HuH-7.5 (cell line): ENCODE measurements around the gene VAMP1.
"Not testable (repeated sequence)": the region's sequence is repeated elsewhere in the genome, so short reads cannot be mapped to it uniquely, and the experiment has no call there.

Experiments used
- DNase-seq: peaks from one replicate; pipeline ENCODE4 v3.0.0; 2011; ENCODE audit warnings: low spot score

The VAMP1 gene, protein sequence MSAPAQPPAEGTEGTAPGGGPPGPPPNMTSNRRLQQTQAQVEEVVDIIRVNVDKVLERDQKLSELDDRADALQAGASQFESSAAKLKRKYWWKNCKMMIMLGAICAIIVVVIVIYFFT

DNA sequence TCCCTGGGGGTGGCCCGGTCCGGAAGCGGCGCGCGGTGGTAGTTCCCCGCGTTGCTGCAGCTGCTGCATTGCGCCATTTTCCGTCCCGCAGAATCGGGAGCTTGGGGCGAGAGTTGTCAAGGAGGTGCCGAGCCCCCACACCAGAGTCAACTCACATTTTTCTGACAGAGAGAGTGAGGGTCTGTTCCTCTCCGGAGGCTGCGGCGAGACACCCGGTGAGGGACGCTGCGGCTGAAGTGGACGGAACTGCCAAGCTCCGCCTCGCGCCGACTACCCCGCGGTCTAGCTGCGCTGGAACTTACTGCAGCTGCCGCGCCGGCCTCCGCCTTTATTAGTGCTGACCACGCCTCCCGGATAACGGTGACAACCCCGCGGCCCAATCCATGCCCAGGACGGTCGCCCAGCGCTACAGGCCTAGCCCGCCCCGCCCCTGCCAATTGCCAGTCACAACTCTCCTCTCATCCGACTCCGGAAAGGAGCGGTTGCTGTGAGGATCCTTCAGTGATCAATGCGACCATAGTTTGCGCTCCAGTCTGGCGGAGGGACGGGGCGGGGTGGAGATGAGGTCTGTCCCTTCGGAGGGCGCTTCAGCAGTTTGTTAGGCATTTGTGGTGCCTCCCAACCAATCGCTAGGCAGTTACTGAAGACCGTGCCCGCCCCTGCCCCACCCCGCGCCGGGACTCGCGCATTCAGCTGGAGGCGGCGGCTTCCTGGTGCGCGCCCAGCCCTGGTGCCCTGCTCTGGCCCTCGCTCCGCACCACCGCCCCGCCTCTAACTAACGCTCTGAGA lies at the start of gene VAMP1:
VAMP1 (minus strand) TSS at position 303 of the 789 bp plus-strand sequence; CDS start at position 157, 146 bp downstream.
- DNase-seq: peak; percentile 96

DNA sequence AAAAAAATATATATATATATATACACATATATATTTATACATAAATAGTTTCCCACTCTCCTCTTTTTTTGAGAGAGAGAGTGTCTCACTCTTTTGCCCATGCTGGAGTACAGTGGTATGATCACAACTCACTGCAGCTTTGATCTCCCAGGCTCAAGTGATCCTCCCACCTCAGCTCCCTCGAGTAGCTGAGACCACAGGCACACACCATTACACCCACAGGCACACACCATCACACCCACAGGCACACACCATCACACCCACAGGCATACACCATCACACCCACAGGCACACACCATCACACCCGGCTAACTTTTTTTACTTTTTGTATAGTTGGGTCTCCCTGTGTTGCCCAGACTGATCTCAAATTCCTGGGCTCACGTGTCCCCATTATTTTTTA lies 49.7 kb upstream of the VAMP1 start:
- no peak for DNase-seq

DNA sequence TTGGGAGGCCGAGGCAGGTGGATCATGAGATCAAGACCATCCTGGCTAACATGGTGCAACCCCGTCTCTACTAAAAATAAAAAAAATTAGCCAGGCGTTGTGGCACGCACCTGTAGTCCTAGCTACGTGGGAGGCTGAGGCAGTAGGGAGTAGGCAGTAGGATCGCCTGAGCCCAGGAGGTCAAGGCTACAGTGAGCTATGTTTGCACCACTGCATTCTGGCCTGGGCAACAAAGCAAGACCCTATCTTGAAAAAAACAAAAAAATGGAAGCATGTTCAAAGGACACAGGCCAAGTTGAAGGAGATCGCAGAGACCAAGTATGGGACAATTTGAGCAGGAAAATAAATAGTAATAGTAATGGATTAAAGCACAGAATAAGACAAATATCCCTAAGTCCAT lies 37.6 kb upstream of the VAMP1 start:
- no peak for DNase-seq

DNA sequence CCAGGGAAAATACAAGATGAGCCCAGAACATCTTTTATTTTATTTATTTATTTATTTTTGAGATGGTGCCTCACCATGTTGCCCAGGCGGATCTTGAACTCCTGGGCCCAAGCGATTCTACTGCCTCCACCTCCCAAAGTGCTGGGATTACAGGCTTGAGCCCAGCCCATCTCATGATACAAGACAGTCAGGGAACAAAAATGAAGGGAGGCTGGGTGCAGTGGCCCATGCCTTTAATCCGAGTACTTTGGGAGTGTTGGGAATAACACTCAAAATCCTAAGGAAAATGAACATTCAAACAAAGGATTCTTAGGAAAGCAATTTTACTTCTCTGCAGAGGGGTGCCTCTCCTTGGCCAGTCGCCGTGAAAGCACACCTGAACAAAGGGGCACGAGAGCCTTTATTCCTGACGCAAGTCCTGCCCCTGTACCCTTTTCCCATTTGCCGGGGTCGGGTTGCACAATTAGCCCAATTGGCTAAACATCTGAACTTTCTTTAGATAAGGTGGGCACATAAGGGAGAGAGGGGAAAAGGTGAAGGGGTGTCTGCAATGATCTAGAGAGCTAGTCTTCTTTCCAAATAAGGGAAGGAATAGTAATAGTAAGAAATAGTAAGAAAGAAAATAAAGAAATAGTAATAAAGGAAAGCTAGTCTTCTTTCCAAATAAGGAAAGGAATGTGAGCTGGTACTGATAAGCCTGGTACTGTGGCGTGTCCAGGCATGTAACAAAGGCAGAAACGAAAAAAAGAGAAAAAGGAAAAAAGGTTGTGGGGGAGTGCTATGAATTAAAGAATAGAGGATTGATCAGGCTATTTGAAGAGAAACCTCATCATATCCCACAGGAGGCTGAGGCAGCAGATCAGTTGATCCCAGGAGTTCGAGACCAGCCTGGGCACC lies 36.9 kb upstream of the VAMP1 start:
- DNase-seq: no peak

DNA sequence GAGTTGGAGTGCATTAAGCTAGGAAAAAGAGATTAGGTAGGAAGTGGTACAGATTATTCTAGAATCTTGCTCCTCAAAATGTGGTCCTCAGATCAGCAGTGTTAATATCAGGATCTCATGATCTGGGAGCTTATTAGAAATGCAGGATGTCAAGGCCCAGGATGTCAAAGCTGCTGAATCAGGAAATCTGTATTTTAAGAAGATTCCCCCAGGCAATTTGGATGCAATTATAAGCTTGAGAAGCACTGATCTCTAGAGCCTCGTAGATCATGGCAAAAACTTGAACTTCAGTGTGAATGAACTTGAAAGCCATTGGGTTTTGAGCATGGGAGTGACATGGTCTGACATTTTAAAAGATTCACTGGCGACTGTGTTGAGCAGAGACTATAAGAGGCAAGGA lies 30.0 kb upstream of the VAMP1 start:
- no peak for DNase-seq

DNA sequence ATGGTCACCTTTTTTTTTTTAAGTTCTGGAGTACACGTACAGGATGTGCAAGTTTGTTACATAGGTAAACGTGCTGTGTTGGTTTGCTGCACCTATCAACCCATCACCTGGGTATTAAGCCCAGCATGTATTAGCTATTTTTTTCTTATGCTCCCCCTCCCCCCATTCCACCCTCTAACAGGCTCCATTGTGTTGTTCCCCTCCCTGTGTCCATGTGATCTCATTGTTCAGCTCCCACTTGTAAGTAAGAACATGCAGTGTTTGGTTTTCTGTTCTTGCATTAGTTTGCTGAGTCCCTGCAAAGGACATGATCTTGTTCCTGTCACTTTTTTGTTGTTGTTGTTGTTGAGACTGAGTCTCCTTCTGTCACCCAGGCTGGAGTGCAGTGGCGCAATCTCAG lies 26.8 kb upstream of the VAMP1 start:
- DNase-seq: not testable (repeated sequence)

DNA sequence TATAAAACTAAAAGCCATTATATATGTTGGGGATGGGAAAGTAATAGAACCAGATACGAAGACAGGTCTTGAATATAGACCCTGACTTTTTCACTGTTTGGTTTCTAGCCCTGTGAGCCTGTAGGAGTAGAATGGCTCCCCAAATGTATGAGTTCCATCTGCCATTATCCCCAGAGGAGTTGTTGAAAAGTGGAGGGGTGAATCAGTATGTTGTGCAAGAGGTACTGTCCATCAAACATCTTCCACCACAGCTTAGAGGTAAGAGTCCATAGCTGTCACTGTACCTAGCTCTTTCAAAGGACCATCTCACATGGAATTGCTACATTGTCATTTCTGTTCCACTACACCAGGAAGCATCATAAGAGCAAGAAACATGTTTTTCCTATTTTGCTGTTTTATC lies 24.5 kb upstream of the VAMP1 start:
- DNase-seq: no peak

DNA sequence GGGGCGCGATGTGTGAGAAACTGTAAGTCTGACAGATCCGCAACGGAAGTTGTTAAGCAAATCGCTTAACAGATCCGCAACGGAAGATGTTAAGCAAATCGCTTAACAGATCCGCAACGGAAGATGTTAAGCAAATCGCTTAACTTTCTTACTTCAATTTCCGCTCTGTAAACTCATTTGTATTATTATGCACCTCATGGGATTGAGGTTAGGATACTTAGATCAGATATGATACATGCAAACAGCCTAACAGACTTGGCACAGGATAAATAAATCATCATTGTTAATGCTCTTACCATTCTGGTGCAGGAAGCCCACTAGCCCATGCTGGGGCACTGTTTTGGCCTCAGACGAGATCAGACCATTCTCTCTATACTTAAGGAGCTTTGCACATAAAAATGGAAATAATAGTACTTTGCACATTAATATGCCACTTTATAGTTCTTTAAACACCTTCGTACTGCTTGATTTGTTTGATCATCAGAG lies 23.8 kb upstream of the VAMP1 start:
- no peak for DNase-seq

DNA sequence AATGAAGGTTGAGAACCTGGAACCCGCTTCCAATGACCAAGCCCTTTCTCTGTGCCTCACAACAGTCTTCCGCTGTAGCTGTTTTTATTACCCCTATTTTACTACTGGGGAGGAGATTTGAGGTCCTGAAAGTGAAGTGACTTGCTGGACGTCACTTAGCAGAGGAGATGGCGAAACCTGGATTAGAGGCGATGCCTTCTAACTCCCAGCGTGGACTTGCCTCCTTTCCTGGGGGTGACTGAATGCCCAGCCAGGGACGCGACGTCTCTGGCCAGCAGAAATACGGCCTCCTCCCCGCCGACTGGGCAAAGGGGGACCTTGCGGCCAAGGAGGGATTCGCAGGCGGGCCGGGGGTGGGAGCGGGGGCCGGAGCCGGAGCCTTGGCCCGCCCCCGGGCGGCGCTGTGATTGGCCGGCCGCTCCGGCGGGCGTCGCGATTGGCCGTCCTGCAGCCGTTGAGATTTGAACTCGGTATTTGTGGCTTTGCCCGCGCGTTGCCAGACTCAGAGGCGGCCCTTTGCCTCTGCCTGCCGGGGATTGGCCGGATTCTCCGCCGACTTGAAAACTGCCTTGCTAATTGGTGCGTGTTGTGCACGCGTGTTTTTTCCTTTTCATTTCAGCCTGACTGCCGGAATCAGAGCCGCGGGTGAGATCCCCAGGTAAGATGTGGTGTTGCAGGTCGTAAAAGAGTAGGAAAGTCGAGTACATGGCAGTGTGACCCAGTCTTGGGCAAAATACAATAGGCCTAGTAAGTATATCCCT lies 23.2 kb upstream of the VAMP1 start, which contains the start of gene NCAPD2:
NCAPD2 (plus strand) TSS at position 606 of the 761 bp plus-strand sequence. CDS start 997 bp downstream, outside the sequence.
- DNase-seq: peak; percentile 90

DNA sequence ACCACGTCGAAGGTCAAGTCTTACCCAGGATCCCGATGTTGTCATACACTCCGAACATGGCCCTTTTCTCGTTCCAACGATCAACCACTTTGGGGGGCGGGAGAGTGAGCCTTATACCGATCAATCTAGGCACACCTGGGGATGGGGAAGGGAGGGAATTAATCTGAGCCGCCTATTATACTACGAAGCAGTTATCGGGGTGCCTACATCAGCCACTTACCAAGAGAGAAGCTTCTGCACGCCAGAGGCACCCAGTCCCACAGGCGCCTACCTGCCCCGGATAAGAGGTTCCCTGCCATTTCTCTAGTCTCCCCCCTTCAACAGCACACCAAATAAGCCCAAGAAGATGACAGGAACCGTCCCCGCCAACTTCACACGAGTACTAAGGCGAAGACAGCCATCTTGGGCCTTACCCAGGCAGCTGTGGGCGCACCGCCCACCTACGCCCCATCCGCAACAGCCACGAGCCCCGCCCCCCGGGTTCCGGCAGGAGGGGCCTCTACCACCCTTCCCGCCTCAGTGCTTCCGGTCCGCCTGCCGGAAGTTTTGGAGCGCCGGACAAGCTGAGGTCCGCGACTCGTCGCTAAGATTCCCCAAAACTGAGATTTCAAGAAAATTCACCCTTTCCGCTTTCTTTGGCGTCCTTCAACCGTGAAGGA lies 22.5 kb upstream of the VAMP1 start, which contains the start of gene MRPL51:
MRPL51 (minus strand) TSS at position 425 of the 659 bp plus-strand sequence; CDS start at position 299, 126 bp downstream.
- peak; percentile 88 for DNase-seq

DNA sequence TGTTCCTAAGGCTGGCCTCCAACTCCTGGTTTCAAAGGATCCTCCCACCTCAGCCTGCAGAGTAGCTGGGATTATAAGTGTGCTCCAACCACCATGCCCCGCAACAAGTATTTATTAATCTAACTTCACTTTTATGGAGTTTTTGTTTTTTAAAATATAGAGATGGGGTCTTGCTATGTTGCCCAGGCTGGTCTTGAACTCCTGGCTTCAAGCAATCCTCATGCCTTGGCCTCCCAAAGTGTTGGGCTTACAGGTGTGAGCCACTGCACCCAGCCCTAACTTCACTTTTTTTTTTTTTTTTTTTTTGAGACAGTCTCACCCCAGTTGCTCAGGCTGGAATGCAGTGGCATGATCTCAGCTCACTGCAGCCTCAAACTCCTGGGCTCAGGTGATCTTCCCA lies 20.2 kb upstream of the VAMP1 start:
- not testable (repeated sequence) for DNase-seq

DNA sequence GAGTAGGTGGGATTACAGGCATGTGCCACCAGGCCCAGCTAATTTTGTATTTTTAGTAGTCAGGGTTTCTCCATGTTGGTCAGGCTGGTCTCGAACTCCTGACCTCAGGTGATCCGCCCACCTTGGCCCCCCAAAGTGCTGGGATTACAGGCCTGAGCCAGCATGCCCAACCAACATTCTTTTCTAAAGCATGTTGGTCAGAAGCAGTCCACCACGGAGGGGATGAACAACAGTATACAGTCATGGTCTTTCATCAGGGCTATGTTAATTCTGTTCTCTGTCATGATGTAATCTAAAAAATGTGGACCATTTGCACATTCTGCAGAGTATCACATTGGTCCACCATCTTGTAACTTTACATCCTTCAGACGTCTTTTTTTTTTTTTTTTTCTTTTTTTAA lies 19.0 kb upstream of the VAMP1 start:
- no peak for DNase-seq

DNA sequence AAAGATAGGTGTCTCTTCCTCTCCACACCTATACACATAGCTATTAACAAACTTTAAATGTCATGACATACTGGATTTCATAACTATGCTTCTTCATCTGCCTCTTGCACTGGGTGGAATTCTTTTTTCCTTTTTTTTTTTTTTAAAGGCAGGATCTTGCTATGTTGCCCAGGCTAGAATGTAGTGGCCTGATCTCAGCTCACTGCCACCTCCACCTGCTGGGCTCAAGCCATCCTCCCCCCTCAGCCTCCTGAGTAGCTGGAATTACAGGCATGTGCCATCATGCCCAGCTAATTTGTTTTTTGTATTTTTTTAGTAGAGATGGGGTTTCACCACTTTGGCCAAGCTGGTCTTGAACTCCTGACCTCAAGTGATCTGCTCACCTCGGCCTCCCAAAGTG lies 17.8 kb upstream of the VAMP1 start:
- no peak for DNase-seq

DNA sequence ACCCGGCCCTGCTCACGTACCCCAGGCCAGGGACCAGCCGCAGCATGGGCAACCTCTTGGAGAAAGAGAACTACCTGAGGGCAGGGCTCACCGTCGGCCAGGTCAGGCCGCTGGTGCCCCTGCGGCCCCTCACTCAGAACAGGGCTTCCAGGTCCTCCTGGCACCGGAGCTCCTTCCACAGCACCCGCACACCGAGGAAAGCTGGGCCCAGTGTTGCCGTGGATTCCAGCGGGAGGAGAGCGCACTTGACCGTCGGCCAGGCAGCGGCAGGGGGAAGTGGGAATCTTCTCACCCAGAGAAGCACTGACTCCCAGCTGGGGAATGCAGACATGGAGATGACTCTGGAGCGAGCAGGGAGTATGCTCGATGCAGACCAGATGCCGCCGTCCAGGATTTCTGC lies 7.9 kb upstream of the VAMP1 start:
- DNase-seq: no peak

DNA sequence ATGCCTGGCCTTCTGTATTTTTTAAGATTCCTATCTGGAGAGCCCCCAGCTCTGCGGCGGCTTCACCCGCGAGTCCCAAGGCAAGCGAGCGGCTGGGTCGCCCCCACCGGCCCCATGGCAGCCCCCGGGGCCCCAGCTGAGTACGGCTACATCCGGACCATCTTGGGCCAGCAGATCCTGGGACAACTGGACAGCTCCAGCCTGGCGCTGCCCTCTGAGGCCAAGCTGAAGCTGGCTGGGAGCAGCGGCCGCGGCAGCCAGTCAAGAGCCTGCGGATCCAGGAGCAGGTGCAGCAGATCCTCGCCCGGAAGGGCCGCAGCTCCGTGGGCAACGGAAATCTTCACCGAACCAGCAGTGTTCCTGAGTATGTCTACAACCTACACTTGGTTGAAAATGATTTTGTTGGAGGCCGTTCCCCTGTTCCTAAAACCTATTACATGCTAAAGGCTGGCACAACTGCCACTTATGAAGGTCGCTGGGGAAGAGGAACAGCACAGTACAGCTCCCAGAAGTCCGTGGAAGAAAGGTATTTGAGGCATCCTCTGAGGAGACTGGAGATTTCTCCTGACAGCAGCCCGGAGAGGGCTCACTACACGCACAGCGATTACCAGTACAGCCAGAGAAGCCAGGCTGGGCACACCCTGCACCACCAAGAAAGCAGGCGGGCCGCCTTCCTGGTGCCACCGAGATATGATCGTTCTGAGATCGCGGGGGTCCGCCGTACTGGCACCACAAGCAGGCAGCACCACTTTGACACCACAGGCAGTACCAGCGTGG lies 7.3 kb upstream of the VAMP1 start:
- not testable (repeated sequence) for DNase-seq

DNA sequence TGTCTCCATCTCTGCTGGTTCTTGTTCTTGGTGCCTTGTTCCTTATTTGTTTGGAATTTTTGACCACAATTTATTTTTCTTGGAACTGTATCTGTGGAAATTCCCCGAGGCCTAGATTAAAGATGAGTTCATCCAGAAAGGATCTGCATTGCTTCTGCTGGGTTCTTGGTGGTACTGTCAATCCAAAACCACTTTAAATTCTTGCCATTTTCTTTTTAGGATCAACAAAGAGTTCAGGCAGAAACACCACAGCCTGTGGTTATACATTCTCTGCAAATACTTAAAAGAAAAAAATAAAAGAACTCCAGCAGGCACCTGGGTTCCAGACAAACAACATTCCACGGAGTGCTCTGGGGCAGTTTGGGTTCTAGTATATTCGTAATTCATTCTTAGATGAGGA lies 6.0 kb upstream of the VAMP1 start:
- DNase-seq: no peak

DNA sequence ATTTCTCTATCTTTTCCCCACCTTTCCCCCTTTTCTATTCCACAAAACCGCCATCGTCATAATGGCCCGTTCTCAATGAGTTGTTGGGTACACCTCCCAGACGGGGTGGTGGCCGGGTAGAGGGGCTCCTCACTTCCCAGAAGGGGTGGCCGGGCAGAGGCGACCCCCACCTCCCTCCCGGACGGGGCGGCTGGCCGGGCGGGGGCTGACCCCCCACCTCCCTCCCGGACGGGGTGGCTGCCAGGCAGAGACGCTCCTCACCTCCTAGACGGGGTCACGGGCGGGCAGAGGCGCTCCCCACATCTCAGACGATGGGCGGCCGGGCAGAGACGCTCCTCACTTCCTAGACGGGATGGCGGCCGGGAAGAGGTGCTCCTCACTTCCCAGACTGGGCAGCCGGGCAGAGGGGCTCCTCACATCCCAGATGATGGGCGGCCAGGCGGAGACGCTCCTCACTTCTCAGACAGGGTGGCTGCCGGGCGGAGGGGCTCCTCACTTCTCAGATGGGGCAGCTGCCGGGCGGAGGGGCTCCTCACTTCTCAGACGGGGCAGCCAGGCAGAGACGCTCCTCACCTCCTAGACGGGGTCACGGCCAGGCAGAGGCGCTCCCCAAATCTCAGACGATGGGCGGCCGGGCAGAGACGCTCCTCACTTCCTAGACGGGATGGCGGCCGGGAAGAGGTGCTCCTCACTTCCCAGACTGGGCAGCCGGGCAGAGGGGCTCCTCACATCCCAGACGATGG lies 4.9 kb upstream of the VAMP1 start:
- not testable (repeated sequence) for DNase-seq

DNA sequence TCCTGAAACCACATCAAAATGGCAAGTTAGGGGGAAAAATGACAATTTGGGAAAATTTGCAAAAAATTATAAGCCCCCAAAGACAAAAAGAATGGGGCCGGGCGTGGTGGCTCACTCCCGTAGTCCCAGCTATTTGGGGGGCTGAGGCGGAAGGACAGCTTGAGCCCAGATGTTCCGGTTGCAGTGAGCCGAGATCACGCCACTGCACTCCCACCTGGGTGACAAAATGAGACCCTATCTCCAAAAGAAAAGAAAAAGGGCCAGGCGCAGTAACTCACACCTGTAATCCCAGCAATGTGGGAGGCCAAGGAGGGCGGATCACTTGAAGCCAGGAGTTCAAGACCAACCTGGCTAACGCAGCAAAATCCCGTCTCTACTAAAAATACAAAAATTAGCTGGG lies 2.0 kb upstream of the VAMP1 start:
- DNase-seq: no peak

DNA sequence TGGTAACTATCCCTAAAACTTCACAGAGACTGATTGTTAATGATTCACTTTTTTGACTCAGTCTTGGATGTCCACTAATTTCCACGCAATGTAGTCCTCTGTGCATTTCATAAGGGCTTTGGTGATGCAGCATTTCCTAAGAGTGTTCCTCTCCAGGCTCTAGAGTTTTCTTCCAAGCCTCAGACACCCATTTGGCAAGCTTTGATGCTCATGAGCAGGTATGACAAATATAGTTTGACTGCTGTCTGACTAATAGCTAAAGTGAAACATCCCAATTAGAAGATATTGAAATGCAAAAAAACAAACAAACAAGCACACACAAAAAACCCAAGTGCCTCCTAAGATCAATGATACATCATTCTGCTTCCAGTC lies 1.5 kb upstream of the VAMP1 start:
- no peak for DNase-seq
